SK-N-SH (cell line): ENCODE results near the gene TCIRG1. TPM values are rescaled to one million over a fixed set of nuclear protein-coding genes. Genes with fewer than 3 reads are reported as not detected.
A peak's percentile ranks its signal among the peaks of the same experiment; 100 is the strongest.

Experiments used
- CTCF ChIA-PET: fragments of 300-600, 350-600 bp; formaldehyde crosslinking; extraction: SDS; loops from one replicate; lab custom pipeline; 2021; lab: Yijun Ruan, JAX
- POLR2A ChIA-PET: fragments of 350-600 bp; sonication (Branson Sonifier 250); formaldehyde crosslinking; extraction: SDS; loops from one replicate; lab custom pipeline; 2020; ENCODE audit warnings: antibody characterized with exemption, inconsistent platforms; lab: Yijun Ruan, JAX
- DNase-seq: peaks from one replicate; pipeline ENCODE4 v3.0.0; 2012
- H2AFZ ChIP-seq: fragments of 200-600 bp; sonication (generic); 2 replicates; pipeline ENCODE4 v1.8.1; 2016; ENCODE audit warnings: antibody characterized with exemption, mild to moderate bottlenecking, low read depth
- H3F3A ChIP-seq: fragments of 200-600 bp; sonication (generic); replicated peaks from 2 replicates; pipeline ENCODE3; 2016; ENCODE audit warnings: antibody characterized with exemption, mild to moderate bottlenecking; ENCODE audit not compliant: insufficient read depth
- H3K27ac ChIP-seq, 2 experiments: fragments of 200-500 bp in 1 of 2; fragments of 200-600 bp in 1 of 2; sonication (Bioruptor generic) in 1 of 2; sonication (generic), shearing (Covaris generic) in 1 of 2; 2 replicates each; pipeline versions ENCODE4 v1.5.1 to v1.6.1; 2014 to 2016; ENCODE audit warnings: low read depth in 2 of 2, inconsistent platforms in 1 of 2, low read length in 1 of 2, mild to moderate bottlenecking in 1 of 2, mixed read lengths in 1 of 2
- H3K27me3 ChIP-seq: fragments of 200-600 bp; sonication (generic), shearing (Covaris generic); 2 replicates; pipeline ENCODE4 v1.6.1; 2016; ENCODE audit warnings: mixed run types; ENCODE audit not compliant: insufficient read depth
- H3K36me3 ChIP-seq, 2 experiments: fragments of 200-500 bp in 1 of 2; fragments of 200-600 bp in 1 of 2; sonication (Bioruptor generic) in 1 of 2; sonication (generic) in 1 of 2; replicated peaks in 1 of 2; 2 replicates each; pipeline versions ENCODE3 to v1.5.1; 2014 to 2016; ENCODE audit warnings: low read length in 1 of 2, mild to moderate bottlenecking in 1 of 2; ENCODE audit not compliant: insufficient read depth in 2 of 2, control insufficient read depth in 1 of 2
- H3K4me1 ChIP-seq, 2 experiments: fragments of 200-500 bp in 1 of 2; fragments of 200-600 bp in 1 of 2; sonication (Bioruptor generic) in 1 of 2; sonication (generic), shearing (Covaris generic) in 1 of 2; 2 replicates each; pipeline versions ENCODE4 v1.5.1 to v1.6.1; 2014 to 2016; ENCODE audit warnings: low read depth in 1 of 2, low read length in 1 of 2, mixed run types in 1 of 2; ENCODE audit not compliant: insufficient read depth in 2 of 2, control insufficient read depth in 1 of 2
- H3K4me2 ChIP-seq: fragments of 200-600 bp; sonication (generic), shearing (Covaris generic); 2 replicates; pipeline ENCODE4 v1.6.1; 2017; ENCODE audit warnings: mixed run types
- H3K4me3 ChIP-seq, 2 experiments: fragments of 200-500 bp in 1 of 2; fragments of 200-600 bp in 1 of 2; sonication (Bioruptor generic) in 1 of 2; sonication (generic), shearing (Covaris generic) in 1 of 2; 2 replicates each; pipeline versions ENCODE4 v1.5.1 to v1.8.1; 2014 to 2016; ENCODE audit warnings: low read depth in 2 of 2, inconsistent platforms in 1 of 2, low read length in 1 of 2, mild to moderate bottlenecking in 1 of 2, mixed read lengths in 1 of 2, moderate library complexity in 1 of 2
- H3K79me2 ChIP-seq: fragments of 200-600 bp; sonication (generic); 2 replicates; pipeline ENCODE4 v1.8.1; 2017; ENCODE audit warnings: mild to moderate bottlenecking; ENCODE audit not compliant: insufficient read depth
- H3K9ac ChIP-seq: fragments of 200-600 bp; sonication (generic); 2 replicates; pipeline ENCODE4 v1.6.1; 2017; ENCODE audit warnings: mixed run types
- H3K9me2 ChIP-seq: fragments of 200-600 bp; sonication (generic); 2 replicates; pipeline ENCODE4 v1.6.1; 2017; ENCODE audit warnings: mixed run types
- H3K9me3 ChIP-seq: fragments of 200-600 bp; sonication (generic); 2 replicates; pipeline ENCODE4 v1.6.1; 2017; ENCODE audit warnings: mixed run types, mild to moderate bottlenecking, moderate library complexity
- H4K20me1 ChIP-seq: fragments of 200-600 bp; sonication (generic); 2 replicates; pipeline ENCODE4 v1.6.1; 2017; ENCODE audit warnings: mild to moderate bottlenecking, mixed run types; ENCODE audit not compliant: insufficient read depth
- EP300 ChIP-seq, 2 experiments: IDR thresholded peaks; 2 replicates each; pipeline versions ENCODE4 v1.4.0 to v1.6.1; 2012; ENCODE audit warnings: borderline replicate concordance in 1 of 2, low read depth in 1 of 2, low read length in 1 of 2
- FOSL2 ChIP-seq: IDR thresholded peaks from 2 replicates; pipeline ENCODE4 v1.4.0; 2012; ENCODE audit warnings: low read depth, mild to moderate bottlenecking, moderate library complexity, borderline replicate concordance
- JUND ChIP-seq: IDR thresholded peaks from 2 replicates; pipeline ENCODE4 v1.4.0; 2012
- MEF2A ChIP-seq: IDR thresholded peaks from 2 replicates; pipeline ENCODE4 v1.4.0; 2012; ENCODE audit warnings: low read depth, borderline replicate concordance
- MXI1 ChIP-seq: IDR thresholded peaks from 2 replicates; pipeline ENCODE4 v1.6.1; 2012; ENCODE audit warnings: mild to moderate bottlenecking, low read depth, low read length, improper control_type of control experiment
- NFIC ChIP-seq: IDR thresholded peaks from 2 replicates; pipeline ENCODE4 v1.4.0; 2012; ENCODE audit warnings: borderline replicate concordance
- POLR2AphosphoS5 ChIP-seq: IDR thresholded peaks from 2 replicates; pipeline ENCODE4 v1.6.1; 2012; ENCODE audit warnings: low read depth, low read length
- RAD21 ChIP-seq: IDR thresholded peaks from 2 replicates; pipeline ENCODE4 v1.6.1; 2012; ENCODE audit warnings: mild to moderate bottlenecking, low read length
- RCOR1 ChIP-seq: fragments of 150-350 bp; IDR thresholded peaks from 2 replicates; pipeline ENCODE4 v1.6.1; 2017; ENCODE audit warnings: antibody characterized with exemption, low read length
- RFX5 ChIP-seq: IDR thresholded peaks from 2 replicates; pipeline ENCODE4 v1.6.1; 2012; ENCODE audit warnings: mild to moderate bottlenecking, improper control_type of control experiment, low read length
- RXRA ChIP-seq: IDR thresholded peaks from 2 replicates; pipeline ENCODE4 v1.4.0; 2012; ENCODE audit warnings: low read depth, mild to moderate bottlenecking, borderline replicate concordance
- SMC3 ChIP-seq: IDR thresholded peaks from 2 replicates; pipeline ENCODE4 v1.6.1; 2012; ENCODE audit warnings: low read depth, low read length, improper control_type of control experiment
- TAF1 ChIP-seq: IDR thresholded peaks from 2 replicates; pipeline ENCODE4 v1.6.1; 2012; ENCODE audit warnings: low read depth, mild to moderate bottlenecking, low read length, moderate library complexity, borderline replicate concordance
- TCF12 ChIP-seq: IDR thresholded peaks from 2 replicates; pipeline ENCODE4 v1.4.0; 2012
- TEAD4 ChIP-seq: IDR thresholded peaks from 2 replicates; pipeline ENCODE4 v1.4.0; 2012; ENCODE audit warnings: mild to moderate bottlenecking, borderline replicate concordance; ENCODE audit not compliant: insufficient read depth
- YY1 ChIP-seq: IDR thresholded peaks from 2 replicates; pipeline ENCODE4 v1.4.0; 2012; ENCODE audit warnings: low read depth, mild to moderate bottlenecking
- WGBS: methylation state at CpG from one replicate; pipeline ENCODE4 v1.1.6; 2017; ENCODE audit warnings: low lambda C conversion rate; 5-methylcytosine and 5-hydroxymethylcytosine counted together
- polyA plus RNA-seq, 3 experiments: library from polyadenylated mRNA; depleted of rRNA; stranded (reverse); fragments of >200 nt; gene quantifications; 2 replicates each; pipeline ENCODE4 v1.2.3, GENCODE V29; 2012
- TF ChIP-seq, protein P1 (sequence below): fragments of 200-600 bp; sonication (generic); IDR thresholded peaks from 2 replicates; pipeline ENCODE4 v1.6.1; 2017; ENCODE audit warnings: antibody characterized with exemption, mild to moderate bottlenecking, moderate library complexity
- TF ChIP-seq, protein P2 (sequence below): IDR thresholded peaks from 2 replicates; pipeline ENCODE4 v1.4.0; 2012; ENCODE audit warnings: low read depth
- TF ChIP-seq, protein P3 (sequence below): IDR thresholded peaks from 2 replicates; pipeline ENCODE4; 2012
- TF ChIP-seq, protein P4 (sequence below): IDR thresholded peaks from 2 replicates; pipeline ENCODE4 v1.4.0; 2012; ENCODE audit warnings: low read depth, borderline replicate concordance

TCIRG1 gene
- polyA plus RNA-seq, 1 of the 3 experiments (the other 2 are of a cell fraction), result 0.58 TPM

DNA sequence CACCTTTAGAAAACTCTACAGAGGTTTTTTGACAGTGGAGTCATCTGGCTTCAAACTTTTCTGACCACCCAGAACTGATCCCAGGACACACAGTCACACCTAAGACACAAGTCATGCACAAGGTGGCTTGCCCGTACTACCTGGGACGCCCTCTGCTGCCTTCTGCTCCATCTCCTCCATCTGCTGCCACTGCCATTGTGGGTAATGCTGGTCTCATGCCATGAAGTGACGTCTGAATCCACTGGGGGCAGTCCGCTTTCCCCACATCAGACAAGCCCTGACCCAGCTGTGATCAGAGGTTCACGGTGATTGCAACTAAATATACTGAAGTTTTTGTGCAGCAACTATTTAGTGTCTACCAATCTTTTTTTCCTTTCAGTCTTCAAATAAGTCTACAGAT lies 13.8 kb upstream of the TCIRG1 start:
- H3K4me2 ChIP-seq, result no peak overlapping the region
- ChIA-PET CTCF (no interaction called here), POLR2A (no interaction called here)
- H3K9ac ChIP-seq, result no peak overlapping the region
- no peak overlapping the region; a peak in 1 of 4 replicates for H3K27ac ChIP-seq
- no peak for DNase-seq
- peaks cover 28 to 32% of the 10 kb centered on the region in 2 experiments; a peak in 3 of 4 replicates for H3K4me1 ChIP-seq
- H3K36me3 ChIP-seq, result no peaks in the 10 kb centered on the region
- peaks cover 27% of the 10 kb centered on the region for H3F3A ChIP-seq
- no peaks in the 10 kb centered on the region for H3K27me3 ChIP-seq
- H3K9me2 ChIP-seq, result no peaks in the 10 kb centered on the region
- H4K20me1 ChIP-seq, result no peaks in the 10 kb centered on the region
- H2AFZ ChIP-seq, result no peak overlapping the region
- no peak overlapping the region for H3K4me3 ChIP-seq
- H3K9me3 ChIP-seq, result no peaks in the 10 kb centered on the region
- WGBS, result 95% methylated on average over 5 of the region's 5 CpGs
- TF ChIP-seq TCF12, result no peak
- no peak for TF ChIP-seq RXRA
- TF ChIP-seq, protein P1, sequence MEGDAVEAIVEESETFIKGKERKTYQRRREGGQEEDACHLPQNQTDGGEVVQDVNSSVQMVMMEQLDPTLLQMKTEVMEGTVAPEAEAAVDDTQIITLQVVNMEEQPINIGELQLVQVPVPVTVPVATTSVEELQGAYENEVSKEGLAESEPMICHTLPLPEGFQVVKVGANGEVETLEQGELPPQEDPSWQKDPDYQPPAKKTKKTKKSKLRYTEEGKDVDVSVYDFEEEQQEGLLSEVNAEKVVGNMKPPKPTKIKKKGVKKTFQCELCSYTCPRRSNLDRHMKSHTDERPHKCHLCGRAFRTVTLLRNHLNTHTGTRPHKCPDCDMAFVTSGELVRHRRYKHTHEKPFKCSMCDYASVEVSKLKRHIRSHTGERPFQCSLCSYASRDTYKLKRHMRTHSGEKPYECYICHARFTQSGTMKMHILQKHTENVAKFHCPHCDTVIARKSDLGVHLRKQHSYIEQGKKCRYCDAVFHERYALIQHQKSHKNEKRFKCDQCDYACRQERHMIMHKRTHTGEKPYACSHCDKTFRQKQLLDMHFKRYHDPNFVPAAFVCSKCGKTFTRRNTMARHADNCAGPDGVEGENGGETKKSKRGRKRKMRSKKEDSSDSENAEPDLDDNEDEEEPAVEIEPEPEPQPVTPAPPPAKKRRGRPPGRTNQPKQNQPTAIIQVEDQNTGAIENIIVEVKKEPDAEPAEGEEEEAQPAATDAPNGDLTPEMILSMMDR, result 0 out of 2 replicates have a peak, but pooled peaks have one; percentile 8
- TF ChIP-seq, protein P2, sequence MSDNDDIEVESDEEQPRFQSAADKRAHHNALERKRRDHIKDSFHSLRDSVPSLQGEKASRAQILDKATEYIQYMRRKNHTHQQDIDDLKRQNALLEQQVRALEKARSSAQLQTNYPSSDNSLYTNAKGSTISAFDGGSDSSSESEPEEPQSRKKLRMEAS, result no peak
- peaks cover 14% of the 10 kb centered on the region for H3K79me2 ChIP-seq

DNA sequence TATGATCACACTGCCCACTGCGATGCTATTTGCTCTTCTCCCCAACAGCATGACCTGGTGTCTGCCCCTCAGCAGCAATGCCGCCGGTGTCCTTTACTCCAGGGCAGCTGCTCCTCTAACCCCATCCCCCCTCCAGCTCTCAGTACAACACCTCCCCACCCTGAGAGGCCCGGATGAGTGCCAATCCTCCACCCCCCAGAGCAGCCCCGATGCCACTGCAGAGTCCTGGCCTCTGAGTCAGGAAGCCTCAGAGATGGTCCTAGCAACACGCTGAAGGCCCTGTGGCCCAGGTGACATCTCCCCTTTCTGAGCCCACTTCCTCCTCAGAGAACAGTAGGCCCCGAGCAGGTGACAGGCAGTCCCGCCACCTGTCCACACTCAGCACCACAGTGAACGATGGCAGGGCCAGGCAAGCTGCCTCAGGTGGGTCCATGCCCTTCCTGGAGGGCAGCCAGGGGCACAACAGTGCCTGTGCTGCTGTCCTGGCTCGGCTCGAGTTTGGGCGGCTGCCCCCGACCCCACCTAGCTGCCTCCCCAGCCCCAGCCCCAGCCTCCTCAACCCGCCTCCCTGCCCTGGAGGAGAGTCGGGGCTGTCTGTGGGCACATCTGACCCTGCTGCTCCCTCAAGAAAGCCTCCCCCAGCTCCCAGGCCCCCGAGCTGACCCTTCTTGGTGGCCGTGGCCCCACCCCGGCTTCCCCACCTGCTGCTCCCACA lies 12.3 kb upstream of the TCIRG1 start:
- Histone ChIP-seq H3K4me2 (peak overlapping the region; percentile 45; the same call in 1 of the 2 replicates), H3K4me1 (peaks cover 22 to 33% of the 10 kb centered on the region in 2 experiments; a peak in 3 of 4 replicates), H2AFZ (no peak overlapping the region), H3K9me2 (no peaks in the 10 kb centered on the region), H3K27ac (peak overlapping the region in 1 of 2 experiments; percentile 99; a peak in 2 of 4 replicates)
- POLR2A ChIA-PET, result no interaction called here
- CTCF ChIA-PET, result no interaction called here
- TF ChIP-seq RCOR1 (no peak), RFX5 (no peak), TEAD4 (no peak), SMC3 (no peak), MXI1 (no peak), JUND (no peak), NFIC (no peak), FOSL2 (no peak), RAD21 (no peak), EP300 (IDR thresholded peaks at IDR 0.05; ENCODE audit: borderline replicate concordance in 1 of 2, low read depth in 1 of 2, low read length in 1 of 2) (no peak), YY1 (no peak), POLR2AphosphoS5 (no peak), TAF1 (no peak), MEF2A (no peak)
- TF ChIP-seq, protein P3, sequence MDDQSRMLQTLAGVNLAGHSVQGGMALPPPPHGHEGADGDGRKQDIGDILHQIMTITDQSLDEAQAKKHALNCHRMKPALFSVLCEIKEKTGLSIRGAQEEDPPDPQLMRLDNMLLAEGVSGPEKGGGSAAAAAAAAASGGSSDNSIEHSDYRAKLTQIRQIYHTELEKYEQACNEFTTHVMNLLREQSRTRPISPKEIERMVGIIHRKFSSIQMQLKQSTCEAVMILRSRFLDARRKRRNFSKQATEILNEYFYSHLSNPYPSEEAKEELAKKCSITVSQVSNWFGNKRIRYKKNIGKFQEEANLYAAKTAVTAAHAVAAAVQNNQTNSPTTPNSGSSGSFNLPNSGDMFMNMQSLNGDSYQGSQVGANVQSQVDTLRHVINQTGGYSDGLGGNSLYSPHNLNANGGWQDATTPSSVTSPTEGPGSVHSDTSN, result no peak
- TF ChIP-seq, protein P4, sequence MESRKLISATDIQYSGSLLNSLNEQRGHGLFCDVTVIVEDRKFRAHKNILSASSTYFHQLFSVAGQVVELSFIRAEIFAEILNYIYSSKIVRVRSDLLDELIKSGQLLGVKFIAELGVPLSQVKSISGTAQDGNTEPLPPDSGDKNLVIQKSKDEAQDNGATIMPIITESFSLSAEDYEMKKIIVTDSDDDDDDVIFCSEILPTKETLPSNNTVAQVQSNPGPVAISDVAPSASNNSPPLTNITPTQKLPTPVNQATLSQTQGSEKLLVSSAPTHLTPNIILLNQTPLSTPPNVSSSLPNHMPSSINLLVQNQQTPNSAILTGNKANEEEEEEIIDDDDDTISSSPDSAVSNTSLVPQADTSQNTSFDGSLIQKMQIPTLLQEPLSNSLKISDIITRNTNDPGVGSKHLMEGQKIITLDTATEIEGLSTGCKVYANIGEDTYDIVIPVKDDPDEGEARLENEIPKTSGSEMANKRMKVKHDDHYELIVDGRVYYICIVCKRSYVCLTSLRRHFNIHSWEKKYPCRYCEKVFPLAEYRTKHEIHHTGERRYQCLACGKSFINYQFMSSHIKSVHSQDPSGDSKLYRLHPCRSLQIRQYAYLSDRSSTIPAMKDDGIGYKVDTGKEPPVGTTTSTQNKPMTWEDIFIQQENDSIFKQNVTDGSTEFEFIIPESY, result no peak
- TF ChIP-seq, protein P1, result no peak
- TF ChIP-seq, all 33 proteins: peak for 0
- H3K27me3 ChIP-seq, result no peaks in the 10 kb centered on the region
- peak overlapping the region; percentile 62; the same call in 1 of the 2 replicates for H3K9ac ChIP-seq
- DNase-seq, result no peak
- no peak overlapping the region for H3K4me3 ChIP-seq
- WGBS, result 77% methylated on average over 7 of the region's 18 CpGs
- H3F3A ChIP-seq, result peaks cover 27% of the 10 kb centered on the region
- H3K79me2 ChIP-seq, result peaks cover 26% of the 10 kb centered on the region
- H4K20me1 ChIP-seq, result no peaks in the 10 kb centered on the region
- no peaks in the 10 kb centered on the region for H3K36me3 ChIP-seq
- H3K9me3 ChIP-seq, result no peaks in the 10 kb centered on the region
